Muscle layer of colon (tissue), 2 donors: ENCODE data around the gene SUSD4.

Source experiments
- H3K27ac ChIP-seq: one replicate; pipeline ENCODE4 v1.7.0; 2013; ENCODE audit warnings: low read depth, mild to moderate bottlenecking, low read length, moderate library complexity
- H3K27me3 ChIP-seq, 2 donors: one replicate each; pipeline ENCODE4 v1.7.0; 2013; ENCODE audit warnings: low read length in 2 of 2, mild to moderate bottlenecking in 2 of 2; ENCODE audit not compliant: insufficient read depth in 2 of 2, control insufficient read depth in 1 of 2
- H3K36me3 ChIP-seq: one replicate; pipeline ENCODE4 v1.7.0; 2013; ENCODE audit warnings: mild to moderate bottlenecking, low read length; ENCODE audit not compliant: insufficient read depth
- H3K4me1 ChIP-seq: one replicate; pipeline ENCODE4 v1.7.0; 2013; ENCODE audit warnings: mild to moderate bottlenecking, low read length; ENCODE audit not compliant: insufficient read depth
- H3K4me3 ChIP-seq, 2 donors: one replicate each; pipeline ENCODE4 v1.7.0; 2013; ENCODE audit warnings: low read length in 2 of 2, low read depth in 1 of 2, mild to moderate bottlenecking in 1 of 2, moderate library complexity in 1 of 2
- H3K9ac ChIP-seq: one replicate; pipeline ENCODE4 v1.7.0; 2013; ENCODE audit warnings: low read length
- H3K9me3 ChIP-seq: one replicate; pipeline ENCODE4 v1.7.0; 2013; ENCODE audit warnings: mild to moderate bottlenecking, low read length
- donor health status: abdominal sarcoma.
- donor health status: Adenocarcinoma of cecum.

The SUSD4 gene

DNA sequence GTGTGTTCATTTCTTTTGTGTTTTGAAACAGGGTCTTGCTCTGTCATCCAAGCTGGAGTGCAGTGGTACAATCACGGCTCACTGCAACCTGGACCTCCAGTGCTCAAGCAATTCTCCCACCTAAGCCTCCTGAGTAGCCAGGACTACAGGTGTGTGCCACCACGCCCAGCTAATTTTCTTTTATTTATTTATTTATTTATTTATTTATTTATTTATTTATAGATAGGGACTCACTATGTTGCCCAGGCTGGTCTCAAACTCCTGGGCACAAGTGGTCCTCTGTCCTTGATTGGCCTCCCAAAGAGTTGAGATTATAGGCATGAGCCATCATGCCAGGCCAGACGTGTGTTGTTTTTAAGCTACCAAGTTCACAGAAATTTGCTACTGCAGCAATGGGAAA, 177.2 kb downstream of the SUSD4 start:
- H3K9me3 ChIP-seq: no peaks in the 10 kb centered on the region
- no peaks in the 10 kb centered on the region for H3K36me3 ChIP-seq
- H3K27me3 ChIP-seq: no peaks in the 10 kb centered on the region
- H3K4me1 ChIP-seq: no peaks in the 10 kb centered on the region
- no peak overlapping the region for H3K27ac ChIP-seq
- H3K4me3 ChIP-seq: no peak overlapping the region
- no peak overlapping the region for H3K9ac ChIP-seq

GRCh38 chr1:223183268-223183862, 180.6 kb downstream of the SUSD4 start:
- no peak overlapping the region for H3K4me3 ChIP-seq
- H3K27me3 ChIP-seq: no peaks in the 10 kb centered on the region
- H3K9ac ChIP-seq: no peak overlapping the region
- no peak overlapping the region for H3K27ac ChIP-seq
- no peaks in the 10 kb centered on the region for H3K9me3 ChIP-seq
- H3K36me3 ChIP-seq: no peaks in the 10 kb centered on the region
- peaks cover 7% of the 10 kb centered on the region for H3K4me1 ChIP-seq

DNA sequence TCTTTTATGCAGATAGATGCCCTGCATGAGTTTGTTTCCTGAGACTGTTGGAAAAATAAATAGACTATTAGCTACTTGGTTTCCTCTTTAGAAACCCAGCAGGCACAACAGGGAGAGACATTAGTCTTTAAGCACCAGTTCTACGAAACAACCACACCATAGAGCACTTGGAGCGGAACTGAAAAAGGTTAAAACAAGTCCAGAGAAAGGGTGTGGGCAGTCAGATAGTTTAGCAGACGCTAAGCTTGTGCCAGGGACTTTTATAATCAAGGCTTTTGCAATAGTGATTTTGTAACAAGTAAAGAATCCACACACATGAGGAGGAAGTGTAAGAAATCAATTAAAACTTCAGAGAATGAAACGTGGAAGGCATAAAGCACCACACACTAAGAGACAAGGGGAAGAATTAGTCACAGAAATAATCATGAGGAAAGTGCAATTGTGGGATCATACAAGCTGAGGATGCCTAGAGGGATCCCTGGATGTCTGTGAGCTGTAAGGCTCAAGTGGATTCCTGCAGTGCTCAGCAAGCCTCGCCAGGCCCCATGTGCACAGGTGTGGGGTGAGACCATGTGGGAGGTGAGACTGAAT, 183.2 kb downstream of the SUSD4 start:
- no peak overlapping the region for H3K4me3 ChIP-seq
- no peaks in the 10 kb centered on the region for H3K9me3 ChIP-seq
- H3K27me3 ChIP-seq: no peaks in the 10 kb centered on the region
- no peaks in the 10 kb centered on the region for H3K36me3 ChIP-seq
- H3K9ac ChIP-seq: no peak overlapping the region
- H3K4me1 ChIP-seq: peaks cover 7% of the 10 kb centered on the region
- H3K27ac ChIP-seq: peak overlapping the region; percentile 37

- Histone ChIP-seq H3K27ac (no peak overlapping the region), H3K9me3 (no peaks in the 10 kb centered on the region), H3K27me3 (no peaks in the 10 kb centered on the region), H3K36me3 (no peaks in the 10 kb centered on the region), H3K4me1 (peaks cover 7% of the 10 kb centered on the region), H3K4me3 (no peak overlapping the region), H3K9ac (no peak overlapping the region)
Observed at GRCh38 chr1:223179786-223180185, 184.2 kb downstream of the SUSD4 start.

- no peaks in the 10 kb centered on the region for H3K36me3 ChIP-seq
- no peaks in the 10 kb centered on the region for H3K27me3 ChIP-seq
- no peak overlapping the region for H3K27ac ChIP-seq
- no peak overlapping the region for H3K9ac ChIP-seq
- no peaks in the 10 kb centered on the region for H3K9me3 ChIP-seq
- H3K4me1 ChIP-seq: peaks cover 7% of the 10 kb centered on the region
- no peak overlapping the region for H3K4me3 ChIP-seq
Observed at GRCh38 chr1:223179280-223179679, 184.7 kb downstream of the SUSD4 start.

DNA sequence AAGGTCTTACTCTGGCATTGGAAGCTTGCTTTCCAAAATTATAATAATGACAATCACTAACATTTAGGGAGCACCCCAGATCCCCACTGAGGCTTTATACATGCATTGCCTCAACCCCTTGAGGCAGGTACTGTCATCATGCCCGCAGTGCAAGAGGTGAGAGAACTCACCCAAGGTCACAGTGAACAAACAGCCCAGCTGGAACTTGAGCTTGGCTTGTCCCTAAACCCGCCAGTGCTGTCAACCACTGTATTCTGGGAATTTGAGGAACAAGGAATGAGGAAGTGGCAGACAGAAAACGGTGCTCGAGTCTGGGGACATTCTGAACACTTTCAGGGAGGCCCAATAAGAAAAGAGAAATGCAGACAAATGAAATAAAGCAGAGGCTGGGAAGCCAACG, 186.3 kb downstream of the SUSD4 start:
- Histone ChIP-seq H3K27ac (no peak overlapping the region), H3K4me3 (no peak overlapping the region), H3K4me1 (peaks cover 7% of the 10 kb centered on the region), H3K9ac (no peak overlapping the region), H3K36me3 (no peaks in the 10 kb centered on the region), H3K27me3 (no peaks in the 10 kb centered on the region), H3K9me3 (no peaks in the 10 kb centered on the region)

DNA sequence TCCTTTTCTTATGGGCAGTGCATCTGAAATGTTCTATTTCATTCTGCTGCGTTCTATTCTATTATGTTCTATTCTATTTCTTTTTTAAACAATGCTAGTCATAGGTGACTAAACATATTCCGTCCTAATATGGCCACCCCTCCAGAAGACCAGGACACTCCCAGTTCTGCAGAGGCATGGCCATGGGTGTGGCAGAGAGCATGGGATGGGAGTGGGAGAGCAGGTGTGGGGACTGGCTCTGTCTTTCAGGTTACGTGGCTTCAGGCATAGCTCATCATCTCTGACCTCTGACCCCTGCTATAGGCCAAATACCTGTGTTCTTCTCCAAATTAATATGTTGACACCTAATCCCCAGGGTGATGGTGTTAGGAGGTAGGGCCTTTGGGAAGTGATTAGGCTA, 187.5 kb downstream of the SUSD4 start:
- H3K9ac ChIP-seq: no peak overlapping the region
- no peaks in the 10 kb centered on the region for H3K36me3 ChIP-seq
- peaks cover 7% of the 10 kb centered on the region for H3K4me1 ChIP-seq
- H3K27ac ChIP-seq: no peak overlapping the region
- H3K27me3 ChIP-seq: no peaks in the 10 kb centered on the region
- no peaks in the 10 kb centered on the region for H3K9me3 ChIP-seq
- no peak overlapping the region for H3K4me3 ChIP-seq

DNA sequence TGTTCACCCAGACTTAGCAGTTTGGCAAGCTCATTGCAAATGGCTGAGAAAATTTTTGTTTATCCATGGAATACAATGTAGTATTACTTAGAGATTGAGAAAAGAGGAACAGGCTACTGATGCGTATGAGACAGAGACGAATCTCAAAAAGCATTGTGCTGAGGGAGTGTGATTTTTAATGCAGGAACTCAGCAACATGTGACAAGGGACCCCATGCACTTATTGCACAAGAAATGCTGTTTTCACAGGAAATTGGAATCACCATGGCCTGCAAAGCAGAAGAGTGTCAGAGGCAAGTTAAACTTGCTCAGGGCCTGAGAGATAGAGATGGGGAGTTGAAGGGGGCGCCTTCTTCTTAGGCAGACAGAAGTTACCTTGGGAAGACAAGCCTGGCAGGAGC, 188.3 kb downstream of the SUSD4 start:
- H3K9me3 ChIP-seq: no peaks in the 10 kb centered on the region
- H3K9ac ChIP-seq: no peak overlapping the region
- H3K36me3 ChIP-seq: no peaks in the 10 kb centered on the region
- H3K4me3 ChIP-seq: no peak overlapping the region
- no peaks in the 10 kb centered on the region for H3K27me3 ChIP-seq
- H3K27ac ChIP-seq: no peak overlapping the region
- H3K4me1 ChIP-seq: peaks cover 7% of the 10 kb centered on the region

GRCh38 chr1:223175032-223175431, 188.9 kb downstream of the SUSD4 start:
- no peaks in the 10 kb centered on the region for H3K36me3 ChIP-seq
- H3K9me3 ChIP-seq: no peaks in the 10 kb centered on the region
- peaks cover 1% of the 10 kb centered on the region for H3K4me1 ChIP-seq
- H3K4me3 ChIP-seq: no peak overlapping the region
- H3K9ac ChIP-seq: no peak overlapping the region
- H3K27me3 ChIP-seq: no peaks in the 10 kb centered on the region
- H3K27ac ChIP-seq: no peak overlapping the region
